ENCODE measurements around the gene E2F3. TPM values are rescaled to one million over a fixed set of nuclear protein-coding genes. Genes with fewer than 3 reads are reported as not detected.

Gene E2F3
- total RNA-seq, 6 experiments from 2014 or later: 1.1 to 6.3 (median 4.1) TPM

- intact Hi-C loops (cut with DNase I): loop anchor here in 1 of 2 donors (10.0 kb wide), 1 partner anchor 243 kb away; no protein-coding TSS in a partner anchor
- ATAC-seq: no peak
Observed at GRCh38 chr6:20538131-20538662, 136.5 kb downstream of the E2F3 start.

DNA sequence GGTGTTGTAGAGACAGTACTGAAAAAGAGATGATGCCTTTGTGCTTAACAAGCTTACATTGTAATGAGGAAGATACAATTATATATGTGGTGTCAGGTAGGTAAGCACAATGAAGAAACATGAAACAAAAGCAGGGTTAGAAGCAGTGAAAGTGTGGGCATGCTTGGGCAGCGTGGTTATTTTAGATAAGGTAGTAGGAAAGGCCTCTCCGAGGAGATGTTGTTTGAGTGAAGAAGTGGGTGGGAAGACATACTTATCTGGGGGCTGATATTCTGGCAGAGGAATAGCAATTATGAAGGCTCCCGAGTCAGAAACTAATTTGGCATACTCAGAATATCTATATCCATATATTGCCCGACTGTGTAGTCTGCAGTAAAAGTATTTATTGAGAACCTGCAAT is 137.2 kb downstream of the E2F3 start:
- H3K36me3 ChIP-seq: no peaks in the 10 kb centered on the region
- no peak for DNase-seq
- intact Hi-C loops (cut with DNase I): loop anchor here in 1 of 2 donors (10.0 kb wide), 1 partner anchor 244 kb away; no protein-coding TSS in a partner anchor

More at GRCh38 chr6:20538131-20538662, 136.5 kb downstream of the E2F3 start:
- no peak overlapping the region for H3K27ac ChIP-seq
- no peaks in the 10 kb centered on the region for H3K9me3 ChIP-seq
- H3K36me3 ChIP-seq: no peaks in the 10 kb centered on the region
- H3K27me3 ChIP-seq: no peaks in the 10 kb centered on the region
- no peak for TF ChIP-seq POLR2A (IDR thresholded peaks at IDR 0.05)
- TF ChIP-seq, protein P1, sequence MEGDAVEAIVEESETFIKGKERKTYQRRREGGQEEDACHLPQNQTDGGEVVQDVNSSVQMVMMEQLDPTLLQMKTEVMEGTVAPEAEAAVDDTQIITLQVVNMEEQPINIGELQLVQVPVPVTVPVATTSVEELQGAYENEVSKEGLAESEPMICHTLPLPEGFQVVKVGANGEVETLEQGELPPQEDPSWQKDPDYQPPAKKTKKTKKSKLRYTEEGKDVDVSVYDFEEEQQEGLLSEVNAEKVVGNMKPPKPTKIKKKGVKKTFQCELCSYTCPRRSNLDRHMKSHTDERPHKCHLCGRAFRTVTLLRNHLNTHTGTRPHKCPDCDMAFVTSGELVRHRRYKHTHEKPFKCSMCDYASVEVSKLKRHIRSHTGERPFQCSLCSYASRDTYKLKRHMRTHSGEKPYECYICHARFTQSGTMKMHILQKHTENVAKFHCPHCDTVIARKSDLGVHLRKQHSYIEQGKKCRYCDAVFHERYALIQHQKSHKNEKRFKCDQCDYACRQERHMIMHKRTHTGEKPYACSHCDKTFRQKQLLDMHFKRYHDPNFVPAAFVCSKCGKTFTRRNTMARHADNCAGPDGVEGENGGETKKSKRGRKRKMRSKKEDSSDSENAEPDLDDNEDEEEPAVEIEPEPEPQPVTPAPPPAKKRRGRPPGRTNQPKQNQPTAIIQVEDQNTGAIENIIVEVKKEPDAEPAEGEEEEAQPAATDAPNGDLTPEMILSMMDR (IDR thresholded peaks at IDR 0.05): no peak
- peaks cover 0 to 15% (median 5%) of the 10 kb centered on the region in 4 donors for H3K4me1 ChIP-seq
- 0% methylated on average over 1 of the region's 1 CpG for WGBS (ENCODE audit: insufficient coverage, low coverage, low lambda C conversion rate, missing lambda C conversion rate)
- no peak for DNase-seq
- H3K4me3 ChIP-seq: no peak overlapping the region

GRCh38 chr6:20539387-20539786 is 137.7 kb downstream of the E2F3 start:
- intact Hi-C loops (cut with DNase I): loop anchor here in 1 of 2 donors (10.0 kb wide), 1 partner anchor 245 kb away; no protein-coding TSS in a partner anchor
- no peak overlapping the region for H3K27ac ChIP-seq
- H3K36me3 ChIP-seq: no peaks in the 10 kb centered on the region
- TF ChIP-seq POLR2A (IDR thresholded peaks at IDR 0.05): no peak
- TF ChIP-seq, protein P1 (IDR thresholded peaks at IDR 0.05): no peak
- no peaks in the 10 kb centered on the region for H3K27me3 ChIP-seq
- H3K4me3 ChIP-seq: no peak overlapping the region
- 84% methylated on average over 2 of the region's 2 CpGs for WGBS (ENCODE audit: insufficient coverage, low coverage, low lambda C conversion rate, missing lambda C conversion rate)
- H3K4me1 ChIP-seq: peaks cover 0 to 15% (median 6%) of the 10 kb centered on the region in 4 donors
- ATAC-seq (no peak), DNase-seq (no peak)
- no peaks in the 10 kb centered on the region for H3K9me3 ChIP-seq

More for the DNA sequence above, 137.2 kb downstream of the E2F3 start:
- WGBS (ENCODE audit: insufficient coverage, low coverage, low lambda C conversion rate, missing lambda C conversion rate): 59% methylated on average over 3 of the region's 4 CpGs
- ATAC-seq: no peak
- no peak for TF ChIP-seq POLR2A (IDR thresholded peaks at IDR 0.05)
- TF ChIP-seq, protein P1 (IDR thresholded peaks at IDR 0.05): no peak
- Histone ChIP-seq H3K9me3 (no peaks in the 10 kb centered on the region), H3K27me3 (no peaks in the 10 kb centered on the region), H3K4me1 (peaks cover 0 to 15% (median 6%) of the 10 kb centered on the region in 4 donors), H3K27ac (no peak overlapping the region), H3K4me3 (no peak overlapping the region)

DNA sequence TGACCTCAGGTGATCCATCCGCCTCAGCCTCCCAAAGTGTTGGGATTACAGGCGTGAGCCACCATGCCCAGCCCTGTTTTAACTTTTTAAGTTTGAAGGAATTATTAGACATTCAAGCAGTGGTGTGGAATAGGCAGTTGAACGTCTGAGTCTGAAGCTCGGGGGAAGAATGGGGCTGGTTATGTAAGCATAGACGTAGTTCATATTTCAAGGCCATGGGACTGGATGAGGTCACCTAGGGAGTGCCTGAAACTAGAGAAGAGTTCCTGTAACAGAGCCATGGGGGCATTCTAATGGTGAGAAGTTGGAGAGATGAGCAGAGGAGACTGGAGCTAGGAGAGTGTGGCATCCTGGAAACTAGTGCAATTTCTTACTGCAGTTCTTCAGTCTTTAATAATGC is 139.0 kb downstream of the E2F3 start:
- 72% methylated on average over 5 of the region's 5 CpGs for WGBS (ENCODE audit: insufficient coverage, low coverage, low lambda C conversion rate, missing lambda C conversion rate)
- ATAC-seq (peak in 1 of 4 donors; percentile 28), DNase-seq (no peak)
- Histone ChIP-seq H3K4me1 (peaks cover 0 to 8% (median 3%) of the 10 kb centered on the region in 4 donors), H3K4me3 (no peak overlapping the region), H3K36me3 (peaks cover 0 to 2% (median 0%) of the 10 kb centered on the region in 4 donors), H3K27me3 (no peaks in the 10 kb centered on the region), H3K9me3 (no peaks in the 10 kb centered on the region), H3K27ac (no peak overlapping the region)
- TF ChIP-seq, protein P1 (IDR thresholded peaks at IDR 0.05): no peak
- no peak for TF ChIP-seq POLR2A (IDR thresholded peaks at IDR 0.05)
- intact Hi-C loops (cut with DNase I): no loop called here

Data from right lobe of liver (tissue), 6 donors.